IPS-15b (cell line): ENCODE data around the gene CLIC6.

Experiments used
- H3K27me3 ChIP-seq: one replicate; pipeline ENCODE4 v1.6.1; 2013; ENCODE audit warnings: low read length; ENCODE audit not compliant: control insufficient read depth, insufficient read depth
- H3K36me3 ChIP-seq: one replicate; pipeline ENCODE4 v1.6.1; 2013; ENCODE audit warnings: low read length; ENCODE audit not compliant: control insufficient read depth, insufficient read depth
- H3K4me1 ChIP-seq: one replicate; pipeline ENCODE4 v1.6.1; 2013; ENCODE audit warnings: mild to moderate bottlenecking, low read length; ENCODE audit not compliant: control insufficient read depth, insufficient read depth
- H3K4me3 ChIP-seq: one replicate; pipeline ENCODE4 v1.5.1; 2013; ENCODE audit warnings: low read depth, low read length
- H3K9ac ChIP-seq: one replicate; pipeline ENCODE4 v1.6.1; 2013; ENCODE audit warnings: low read depth, mild to moderate bottlenecking, low read length
- H3K9me3 ChIP-seq: one replicate; pipeline ENCODE4 v1.6.1; 2013; ENCODE audit warnings: mild to moderate bottlenecking, low read length; ENCODE audit not compliant: control insufficient read depth, insufficient read depth

The CLIC6 gene

GRCh38 chr21:34697826-34698225, 29.0 kb downstream of the CLIC6 start:
- H3K27me3 ChIP-seq, result no peaks in the 10 kb centered on the region
- no peak overlapping the region for H3K4me3 ChIP-seq
- no peaks in the 10 kb centered on the region for H3K36me3 ChIP-seq
- H3K4me1 ChIP-seq, result peaks cover 3% of the 10 kb centered on the region
- no peaks in the 10 kb centered on the region for H3K9me3 ChIP-seq
- no peak overlapping the region for H3K9ac ChIP-seq

- no peaks in the 10 kb centered on the region for H3K9me3 ChIP-seq
These were observed 29.6 kb downstream of the CLIC6 start for GRCh38 chr21:34698270-34699015.

GRCh38 chr21:34700605-34701004, 31.8 kb downstream of the CLIC6 start:
- Histone ChIP-seq H3K9me3 (no peaks in the 10 kb centered on the region), H3K27me3 (no peaks in the 10 kb centered on the region), H3K4me3 (no peak overlapping the region), H3K9ac (no peak overlapping the region), H3K4me1 (peaks cover 3% of the 10 kb centered on the region), H3K36me3 (no peaks in the 10 kb centered on the region)

More at GRCh38 chr21:34698270-34699015, 29.6 kb downstream of the CLIC6 start:
- Histone ChIP-seq H3K4me3 (no peak overlapping the region), H3K36me3 (no peaks in the 10 kb centered on the region), H3K27me3 (no peaks in the 10 kb centered on the region), H3K9ac (no peak overlapping the region), H3K4me1 (peaks cover 3% of the 10 kb centered on the region)

- no peak overlapping the region for H3K4me3 ChIP-seq
- no peak overlapping the region for H3K9ac ChIP-seq
These were observed 32.9 kb downstream of the CLIC6 start for GRCh38 chr21:34701726-34702125.

GRCh38 chr21:34702341-34703170, 33.8 kb downstream of the CLIC6 start:
- Histone ChIP-seq H3K9ac (no peak overlapping the region), H3K27me3 (no peaks in the 10 kb centered on the region)

More at GRCh38 chr21:34701726-34702125, 32.9 kb downstream of the CLIC6 start:
- Histone ChIP-seq H3K4me1 (peaks cover 3% of the 10 kb centered on the region), H3K9me3 (no peaks in the 10 kb centered on the region), H3K36me3 (no peaks in the 10 kb centered on the region), H3K27me3 (no peaks in the 10 kb centered on the region)

GRCh38 chr21:34703571-34703970, 34.8 kb downstream of the CLIC6 start:
- H3K4me3 ChIP-seq, result no peak overlapping the region
- peaks cover 3% of the 10 kb centered on the region for H3K4me1 ChIP-seq
- H3K27me3 ChIP-seq, result no peaks in the 10 kb centered on the region
- H3K36me3 ChIP-seq, result no peaks in the 10 kb centered on the region
- no peak overlapping the region for H3K9ac ChIP-seq
- no peaks in the 10 kb centered on the region for H3K9me3 ChIP-seq

More at GRCh38 chr21:34702341-34703170, 33.8 kb downstream of the CLIC6 start:
- no peaks in the 10 kb centered on the region for H3K9me3 ChIP-seq
- H3K4me1 ChIP-seq, result peaks cover 3% of the 10 kb centered on the region
- no peak overlapping the region for H3K4me3 ChIP-seq
- H3K36me3 ChIP-seq, result no peaks in the 10 kb centered on the region

- no peaks in the 10 kb centered on the region for H3K4me1 ChIP-seq
- H3K36me3 ChIP-seq, result no peaks in the 10 kb centered on the region
- H3K27me3 ChIP-seq, result no peaks in the 10 kb centered on the region
- H3K9ac ChIP-seq, result no peak overlapping the region
- H3K9me3 ChIP-seq, result no peaks in the 10 kb centered on the region
- no peak overlapping the region for H3K4me3 ChIP-seq
These were observed 35.3 kb downstream of the CLIC6 start for GRCh38 chr21:34704119-34704518.

GRCh38 chr21:34705011-34705410, 36.2 kb downstream of the CLIC6 start:
- no peaks in the 10 kb centered on the region for H3K27me3 ChIP-seq
- H3K36me3 ChIP-seq, result no peaks in the 10 kb centered on the region
- no peaks in the 10 kb centered on the region for H3K9me3 ChIP-seq
- no peak overlapping the region for H3K9ac ChIP-seq
- no peaks in the 10 kb centered on the region for H3K4me1 ChIP-seq
- no peak overlapping the region for H3K4me3 ChIP-seq

- H3K9me3 ChIP-seq, result no peaks in the 10 kb centered on the region
- H3K4me3 ChIP-seq, result no peak overlapping the region
- H3K4me1 ChIP-seq, result no peaks in the 10 kb centered on the region
- no peak overlapping the region for H3K9ac ChIP-seq
- H3K36me3 ChIP-seq, result no peaks in the 10 kb centered on the region
- H3K27me3 ChIP-seq, result no peaks in the 10 kb centered on the region
These were observed 37.5 kb downstream of the CLIC6 start for GRCh38 chr21:34706337-34706736.

- Histone ChIP-seq H3K9ac (no peak overlapping the region), H3K4me1 (no peaks in the 10 kb centered on the region), H3K4me3 (no peak overlapping the region), H3K9me3 (no peaks in the 10 kb centered on the region), H3K27me3 (no peaks in the 10 kb centered on the region), H3K36me3 (no peaks in the 10 kb centered on the region)
These were observed 39.1 kb downstream of the CLIC6 start for GRCh38 chr21:34707876-34708325.

- Histone ChIP-seq H3K4me1 (no peaks in the 10 kb centered on the region), H3K36me3 (no peaks in the 10 kb centered on the region), H3K9ac (no peak overlapping the region), H3K9me3 (no peaks in the 10 kb centered on the region), H3K4me3 (no peak overlapping the region), H3K27me3 (no peaks in the 10 kb centered on the region)
These were observed 44.8 kb downstream of the CLIC6 start for GRCh38 chr21:34713621-34714020.

GRCh38 chr21:34715518-34715917, 46.7 kb downstream of the CLIC6 start:
- Histone ChIP-seq H3K27me3 (no peaks in the 10 kb centered on the region), H3K36me3 (no peaks in the 10 kb centered on the region), H3K4me3 (no peak overlapping the region), H3K9me3 (no peaks in the 10 kb centered on the region), H3K4me1 (no peaks in the 10 kb centered on the region), H3K9ac (no peak overlapping the region)
